ENCODE results near the gene C6orf15.
"Not testable (repeated sequence)": the region's sequence is repeated elsewhere in the genome, so short reads cannot be mapped to it uniquely, and the experiment has no call there.

The C6orf15 gene

DNA sequence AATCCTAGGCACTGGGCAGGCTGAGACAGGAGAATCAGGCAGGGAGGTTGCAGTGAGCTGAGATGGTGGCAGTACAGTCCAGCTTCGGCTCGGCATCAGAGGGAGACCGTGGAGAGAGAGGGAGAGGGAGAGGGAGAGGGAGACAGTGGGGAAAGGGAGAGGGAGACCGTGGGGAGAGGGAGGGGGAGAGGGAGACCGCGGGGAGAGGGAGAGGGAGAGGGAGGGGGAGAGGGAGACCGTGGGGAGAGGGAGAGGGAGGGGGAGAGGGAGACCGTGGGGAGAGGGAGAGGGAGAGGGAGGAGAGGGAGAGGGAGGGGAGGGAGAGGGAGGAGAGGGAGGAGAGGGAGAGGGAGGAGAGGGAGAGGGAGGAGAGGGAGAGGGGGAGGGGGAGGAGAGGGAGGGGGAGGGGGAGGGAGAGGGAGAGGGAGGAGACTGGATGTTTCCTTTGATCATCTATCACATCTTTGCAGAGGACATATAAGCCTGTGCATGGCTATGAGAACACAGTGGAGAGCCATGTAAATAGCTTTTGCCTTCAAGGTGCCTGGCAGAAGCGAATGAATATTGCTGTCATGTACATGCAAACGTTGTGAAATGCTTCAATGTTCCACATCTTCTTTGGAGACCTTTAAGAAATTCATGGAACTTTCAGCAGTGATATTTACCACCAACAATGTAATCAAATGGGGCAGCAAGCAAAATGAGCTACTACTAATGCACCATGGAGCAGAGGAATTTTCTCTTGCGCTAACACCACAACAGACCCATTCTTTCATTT, 44.3 kb downstream of the C6orf15 start:
- DNase-seq (ENCODE audit: low read depth): not testable (repeated sequence)

DNA sequence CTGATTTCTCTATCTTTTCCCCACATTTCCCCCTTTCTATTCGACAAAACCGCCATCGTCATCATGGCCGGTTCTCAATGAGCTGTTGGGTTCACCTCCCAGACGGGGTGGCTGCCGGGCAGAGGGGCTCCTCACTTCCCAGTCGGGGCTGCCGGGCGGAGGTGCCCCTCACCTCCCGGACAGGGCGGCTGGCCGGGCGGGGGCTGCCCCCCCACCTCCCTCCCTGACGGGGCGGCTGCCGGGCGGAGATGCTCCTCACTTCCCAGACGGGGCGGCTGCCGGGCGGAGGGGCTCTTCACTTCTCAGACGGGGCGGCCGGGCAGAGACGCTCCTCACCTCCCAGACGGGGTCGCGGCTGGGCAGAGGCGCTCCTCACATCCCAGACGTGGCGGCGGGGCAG, 45.3 kb downstream of the C6orf15 start:
- DNase-seq (ENCODE audit: low read depth): not testable (repeated sequence)

DNA sequence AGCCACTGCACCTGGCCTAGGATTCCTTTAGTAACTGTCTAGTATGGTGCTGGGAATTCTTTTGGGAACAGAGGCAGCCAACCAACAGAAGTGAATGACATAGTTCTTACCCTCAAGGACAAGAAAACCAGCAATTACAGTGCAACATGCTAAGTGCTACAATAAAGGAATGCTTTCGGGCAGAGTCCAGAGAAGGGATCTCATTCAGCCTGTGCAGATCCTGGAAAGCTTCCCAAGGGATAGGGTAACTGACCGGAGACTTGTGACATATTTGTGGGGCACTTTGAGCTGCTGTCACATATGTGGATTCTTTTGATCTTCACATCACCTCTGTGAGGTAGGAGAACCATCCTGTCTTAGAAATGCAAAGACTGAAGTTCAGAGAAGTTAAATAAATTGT, 46.8 kb downstream of the C6orf15 start:
- no peak for DNase-seq (ENCODE audit: low read depth)

DNA sequence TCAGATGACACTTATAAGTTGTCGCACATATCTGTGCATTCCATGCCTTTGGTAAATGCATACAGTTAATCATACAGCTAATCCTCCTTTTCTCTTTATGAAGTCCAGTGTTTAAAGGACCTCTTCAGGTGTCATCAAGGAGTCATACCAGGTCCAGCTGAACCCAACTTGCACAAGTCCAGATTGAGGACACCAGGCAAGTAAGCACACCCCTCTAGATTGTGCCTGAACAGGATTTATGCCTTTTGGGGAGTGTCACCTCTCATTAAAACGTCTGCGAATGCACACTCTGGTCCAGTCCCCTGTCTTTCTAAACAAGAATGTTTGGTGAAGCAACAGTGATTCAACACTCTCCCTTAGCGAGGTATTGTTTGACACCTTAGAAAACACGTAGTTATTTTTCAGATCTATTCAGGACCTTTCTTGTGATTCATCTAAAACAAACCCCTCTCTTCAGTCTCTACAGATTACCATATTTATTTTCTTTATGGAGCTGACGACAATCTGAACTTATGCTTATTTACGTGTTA, 48.4 kb downstream of the C6orf15 start:
- no peak for DNase-seq (ENCODE audit: low read depth)

Measured in activated gamma-delta T cell treated with anti-CD3 and anti-CD28 coated beads, Interleukin-2, amount 50 U/mL, for 16 hours (primary cell).